ENCODE results near the gene TTC22. TPM values are rescaled to one million over a fixed set of nuclear protein-coding genes. Genes with fewer than 3 reads are reported as not detected.

Gene TTC22
- total RNA-seq, 1 experiment from 2014 or later: 8.8 TPM

- CTCF ChIA-PET: interaction anchor here (0.6 to 0.7 kb wide), 2 partner anchors 311 to 352 kb away, joined by 3 to 4 read pairs; no protein-coding TSS in a partner anchor
- no peak overlapping the region for H3K4me3 ChIP-seq (ENCODE audit: low read depth, low read length)
- POLR2A ChIA-PET: no interaction called here
- H3K9me3 ChIP-seq: no peaks in the 10 kb centered on the region
- Mint-ChIP-seq H3K4me1 (ENCODE audit: low read depth, unreplicated experiment) (peaks cover 3% of the 10 kb centered on the region), H3K4me3 (ENCODE audit: unreplicated experiment) (no peak overlapping the region), H3K27me3 (ENCODE audit: insufficient read depth, unreplicated experiment) (no peaks in the 10 kb centered on the region), H3K27ac (ENCODE audit: unreplicated experiment) (no peak overlapping the region), H3K9me3 (ENCODE audit: unreplicated experiment) (no peaks in the 10 kb centered on the region), H3K36me3 (ENCODE audit: insufficient read depth, unreplicated experiment) (no peaks in the 10 kb centered on the region)
- H3K36me3 ChIP-seq (ENCODE audit: control insufficient read depth, insufficient read depth, low read length): no peaks in the 10 kb centered on the region
- intact Hi-C loops (cut with micrococcal nuclease; ENCODE audit: unreplicated experiment): loop anchor here (1.0 to 2.0 kb wide), 4 partner anchors 42 to 312 kb away; partner anchors contain the start of gene PARS2
- H3K4me1 ChIP-seq: no peaks in the 10 kb centered on the region
- no TSS peak for BruUV-seq (replicated peaks)
- peak; percentile 56 to 75 for DNase-seq
- TF ChIP-seq CTCF (IDR thresholded peaks at IDR 0.05; ENCODE audit: insufficient read depth in 1 of 2, low read depth in 1 of 2, low read length in 1 of 2, severe bottlenecking in 1 of 2, unreplicated experiment in 1 of 2): peak; percentile 66 to 69
- no peaks in the 10 kb centered on the region for H3K27me3 ChIP-seq (replicated peaks; ENCODE audit: control insufficient read depth, insufficient read depth, low read length)
Measured at GRCh38 chr1:54810153-54810942, 9.2 kb upstream of the TTC22 start.

- H3K27me3 ChIP-seq (replicated peaks; ENCODE audit: control insufficient read depth, insufficient read depth, low read length): no peaks in the 10 kb centered on the region
- intact Hi-C loops (cut with micrococcal nuclease; ENCODE audit: unreplicated experiment): loop anchor here (1.0 to 2.0 kb wide), 4 partner anchors 41 to 311 kb away; partner anchors contain the start of gene PARS2
- H3K4me1 ChIP-seq: no peaks in the 10 kb centered on the region
- DNase-seq: no peak
- BruUV-seq (replicated peaks): no TSS peak
- Mint-ChIP-seq H3K36me3 (ENCODE audit: insufficient read depth, unreplicated experiment) (no peaks in the 10 kb centered on the region), H3K27ac (ENCODE audit: unreplicated experiment) (no peak overlapping the region), H3K4me1 (ENCODE audit: low read depth, unreplicated experiment) (no peaks in the 10 kb centered on the region), H3K9me3 (ENCODE audit: unreplicated experiment) (no peaks in the 10 kb centered on the region), H3K4me3 (ENCODE audit: unreplicated experiment) (no peak overlapping the region), H3K27me3 (ENCODE audit: insufficient read depth, unreplicated experiment) (no peaks in the 10 kb centered on the region)
- no peak for TF ChIP-seq CTCF (IDR thresholded peaks at IDR 0.05; ENCODE audit: insufficient read depth in 1 of 2, low read depth in 1 of 2, low read length in 1 of 2, severe bottlenecking in 1 of 2, unreplicated experiment in 1 of 2)
- ChIA-PET CTCF (interaction anchor here (0.6 to 0.7 kb wide), 2 partner anchors 310 to 351 kb away, joined by 3 to 4 read pairs; no protein-coding TSS in a partner anchor), POLR2A (no interaction called here)
- H3K9me3 ChIP-seq: no peaks in the 10 kb centered on the region
- no peak overlapping the region for H3K4me3 ChIP-seq (ENCODE audit: low read depth, low read length)
- no peaks in the 10 kb centered on the region for H3K36me3 ChIP-seq (ENCODE audit: control insufficient read depth, insufficient read depth, low read length)
Measured at GRCh38 chr1:54809496-54810074, 8.5 kb upstream of the TTC22 start.

GRCh38 chr1:54808443-54809207 lies 7.5 kb upstream of the TTC22 start:
- Histone ChIP-seq H3K4me1 (no peaks in the 10 kb centered on the region), H3K9me3 (no peaks in the 10 kb centered on the region), H3K27me3 (replicated peaks; ENCODE audit: control insufficient read depth, insufficient read depth, low read length) (no peaks in the 10 kb centered on the region), H3K36me3 (ENCODE audit: control insufficient read depth, insufficient read depth, low read length) (no peaks in the 10 kb centered on the region), H3K4me3 (ENCODE audit: low read depth, low read length) (no peak overlapping the region)
- H3K4me3 Mint-ChIP-seq (ENCODE audit: unreplicated experiment): no peak overlapping the region
- DNase-seq: no peak
- no peaks in the 10 kb centered on the region for H3K4me1 Mint-ChIP-seq (ENCODE audit: low read depth, unreplicated experiment)
- ChIA-PET POLR2A (no interaction called here), CTCF (no interaction called here)
- H3K9me3 Mint-ChIP-seq (ENCODE audit: unreplicated experiment): no peaks in the 10 kb centered on the region
- no TSS peak for BruUV-seq (replicated peaks)
- H3K27me3 Mint-ChIP-seq (ENCODE audit: insufficient read depth, unreplicated experiment): no peaks in the 10 kb centered on the region
- H3K36me3 Mint-ChIP-seq (ENCODE audit: insufficient read depth, unreplicated experiment): no peaks in the 10 kb centered on the region
- intact Hi-C loops (cut with micrococcal nuclease; ENCODE audit: unreplicated experiment): no loop called here
- H3K27ac Mint-ChIP-seq (ENCODE audit: unreplicated experiment): no peak overlapping the region
- no peak for TF ChIP-seq CTCF (IDR thresholded peaks at IDR 0.05; ENCODE audit: insufficient read depth in 1 of 2, low read depth in 1 of 2, low read length in 1 of 2, severe bottlenecking in 1 of 2, unreplicated experiment in 1 of 2)
